Mesendoderm (in vitro differentiated cells): ENCODE data around the gene MVK. TPM values are rescaled to one million over a fixed set of nuclear protein-coding genes. Genes with fewer than 3 reads are reported as not detected.

Experiments
- DNase-seq: peaks from one replicate; pipeline ENCODE4 v3.0.0; 2013
- H2AK5ac ChIP-seq: 2 replicates; pipeline ENCODE4 v1.6.1; 2013; ENCODE audit warnings: low read length, inconsistent platforms
- H2BK120ac ChIP-seq: 2 replicates; pipeline ENCODE4 v1.6.1; 2013; ENCODE audit warnings: low read depth, mild to moderate bottlenecking, low read length, moderate library complexity, mixed read lengths
- H2BK15ac ChIP-seq: replicated peaks from 2 replicates; pipeline ENCODE4 v1.6.1; 2013; ENCODE audit warnings: low read depth, mild to moderate bottlenecking, moderate library complexity
- H2BK5ac ChIP-seq: 2 replicates; pipeline ENCODE4 v1.6.1; 2013; ENCODE audit warnings: low read length, inconsistent platforms
- H3K18ac ChIP-seq: 2 replicates; pipeline ENCODE4 v1.6.1; 2013; ENCODE audit warnings: mild to moderate bottlenecking, low read length, mixed read lengths
- H3K23ac ChIP-seq: one replicate; pipeline ENCODE4 v1.6.1; 2013; ENCODE audit warnings: low read length
- H3K27ac ChIP-seq: 2 replicates; pipeline ENCODE4 v1.5.1; 2013; ENCODE audit warnings: low read depth, mild to moderate bottlenecking, inconsistent platforms, low read length, moderate library complexity
- H3K27me3 ChIP-seq: 2 replicates; pipeline ENCODE4 v1.6.1; 2013; ENCODE audit warnings: low read length, control low read depth, mild to moderate bottlenecking, inconsistent platforms; ENCODE audit not compliant: insufficient read depth, poor library complexity
- H3K36me3 ChIP-seq: 2 replicates; pipeline ENCODE4 v1.6.1; 2013; ENCODE audit warnings: low read length, inconsistent platforms; ENCODE audit not compliant: control insufficient read depth, insufficient read depth
- H3K4ac ChIP-seq: one replicate; pipeline ENCODE4 v1.6.1; 2013; ENCODE audit warnings: low read depth, mild to moderate bottlenecking, low read length, moderate library complexity
- H3K4me1 ChIP-seq: 2 replicates; pipeline ENCODE4 v1.6.1; 2013; ENCODE audit warnings: low read depth, low read length, inconsistent platforms; ENCODE audit not compliant: control insufficient read depth
- H3K4me2 ChIP-seq: 2 replicates; pipeline ENCODE4 v1.6.1; 2013; ENCODE audit warnings: low read length
- H3K4me3 ChIP-seq: 2 replicates; pipeline ENCODE4 v1.5.1; 2013; ENCODE audit warnings: mild to moderate bottlenecking, low read length
- H3K56ac ChIP-seq: one replicate; pipeline ENCODE4 v1.6.1; 2013; ENCODE audit warnings: low read length
- H3K79me1 ChIP-seq: 2 replicates; pipeline ENCODE4 v1.6.1; 2013; ENCODE audit warnings: low read length, inconsistent platforms
- H3K79me2 ChIP-seq: 2 replicates; pipeline ENCODE4 v1.6.1; 2013; ENCODE audit warnings: mild to moderate bottlenecking, low read length; ENCODE audit not compliant: control insufficient read depth, insufficient read depth
- H3K9ac ChIP-seq: 2 replicates; pipeline ENCODE4 v1.6.1; 2013; ENCODE audit warnings: low read length, inconsistent platforms
- H4K5ac ChIP-seq: one replicate; pipeline ENCODE4 v1.6.1; 2013; ENCODE audit warnings: low read length
- H4K8ac ChIP-seq: one replicate; pipeline ENCODE4 v1.6.1; 2013; ENCODE audit warnings: low read depth, mild to moderate bottlenecking, control low read depth, low read length, moderate library complexity
- WGBS: extraction: QIAGEN DNeasy Blood & Tissue Kit; methylation state at CpG from one replicate; pipeline ENCODE4 v1.1.7; 2013; ENCODE audit warnings: low lambda C conversion rate, missing lambda C conversion rate; ENCODE audit not compliant: insufficient coverage; ENCODE audit errors: extremely low coverage; 5-methylcytosine and 5-hydroxymethylcytosine counted together
- polyA plus RNA-seq, 2 experiments: library from polyadenylated mRNA; stranded (reverse); fragments of 200-250 nt; gene quantifications; one replicate each; pipeline ENCODE4 v1.2.3, GENCODE V29; 2013

The MVK gene
- polyA plus RNA-seq (2013, experiment 1 of 2), result 19.8 TPM
- 19.5 TPM for polyA plus RNA-seq (2013, experiment 2 of 2)

DNA sequence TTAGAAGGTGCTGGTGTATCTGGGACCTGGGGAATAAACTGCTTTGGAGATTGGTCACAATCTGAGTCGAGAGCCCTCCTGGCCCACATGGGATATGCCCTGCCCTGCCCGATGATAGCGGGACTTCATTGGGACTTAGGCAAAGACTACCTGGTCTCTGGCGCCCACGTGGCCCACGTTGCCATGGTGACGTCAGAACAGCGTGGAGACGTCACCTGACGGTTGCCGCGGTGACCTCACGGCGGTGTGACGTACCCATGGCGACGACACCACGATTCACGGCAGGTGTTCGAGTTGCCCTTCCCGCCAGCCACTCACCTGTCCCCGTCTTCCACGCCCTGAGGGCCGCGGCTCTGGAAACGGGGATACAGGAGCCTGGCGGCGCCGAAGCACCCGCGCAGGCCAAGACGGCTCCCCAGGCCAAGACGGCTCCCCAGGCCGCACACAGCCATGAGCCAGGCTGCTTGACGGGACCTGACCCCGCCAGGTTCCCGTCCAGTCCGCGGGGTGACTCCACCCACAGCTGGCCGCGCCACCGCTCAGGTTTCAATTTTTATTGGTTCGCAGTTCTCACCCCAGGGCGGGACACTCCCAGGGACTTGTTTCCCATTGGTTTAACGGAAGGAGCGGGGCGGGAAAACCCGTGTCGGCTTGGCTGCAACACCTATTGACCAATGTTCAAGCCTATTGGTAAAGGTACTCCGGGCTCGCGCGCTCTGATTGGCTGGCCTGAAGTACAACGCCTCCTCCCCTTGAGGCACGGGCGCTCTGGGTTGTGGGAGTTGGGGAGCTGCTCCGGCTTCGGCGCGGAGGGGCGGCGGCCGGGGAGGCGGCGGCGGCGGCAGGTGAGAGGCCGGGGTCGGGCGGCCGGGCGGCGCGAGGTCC is at the start of gene MVK, which contains the start of gene MMAB:
Gene MVK, plus strand, starts transcription at position 766 of the 885 bp plus-strand sequence. CDS start 1,029 bp downstream, outside the sequence.
Gene MMAB, minus strand, starts transcription at position 476 of the 885 bp plus-strand sequence. Its CDS starts 24 bp downstream, at position 452.
- no CpG with 5 or more reads among the region's 74 CpGs for WGBS

DNA sequence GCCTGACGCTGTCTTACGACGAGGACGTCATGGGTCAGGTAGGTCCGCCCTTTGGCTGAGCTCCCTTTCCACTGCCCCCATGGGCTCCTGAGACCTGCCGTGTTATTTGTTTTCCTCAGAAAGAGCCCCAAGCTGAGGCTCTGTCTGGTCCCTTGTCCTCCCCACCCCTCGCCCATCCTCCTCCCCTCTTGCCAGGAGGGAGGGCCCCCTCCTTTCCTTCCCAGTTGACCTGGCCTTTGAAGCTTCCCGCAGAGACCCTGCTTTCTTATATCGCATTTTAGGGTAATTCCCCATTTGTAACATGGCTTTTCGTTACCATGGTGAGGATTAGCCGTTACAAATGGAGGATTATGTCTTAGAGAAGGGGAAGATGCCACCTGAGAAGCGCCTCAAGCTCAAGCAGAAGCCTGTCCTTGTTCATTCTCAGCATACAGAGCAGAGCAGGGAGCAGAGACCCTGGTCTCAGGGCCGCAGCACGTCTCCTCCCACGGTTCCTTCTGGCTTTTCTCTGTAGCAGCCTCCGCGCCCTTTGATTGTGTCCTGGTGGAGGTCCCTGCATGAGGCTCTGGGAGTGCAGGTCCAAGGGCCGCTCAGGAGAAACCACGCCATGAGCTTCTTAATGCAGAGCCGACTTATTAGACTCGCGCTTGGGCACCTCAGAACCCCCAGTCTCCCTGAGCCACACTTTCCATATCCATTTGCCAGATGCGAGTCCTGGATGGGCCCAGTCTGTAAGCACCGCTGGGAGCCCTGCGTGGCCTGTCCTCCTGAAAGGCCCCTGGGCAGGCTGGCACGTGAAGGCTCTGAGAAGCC is 48.9 kb upstream of the MVK start:
- Histone ChIP-seq H3K27ac (no peak overlapping the region), H3K4ac (no peak overlapping the region), H3K79me2 (no peaks in the 10 kb centered on the region), H3K4me3 (no peak overlapping the region), H3K23ac (no peak overlapping the region), H3K36me3 (peaks cover 2% of the 10 kb centered on the region), H3K9ac (no peak overlapping the region), H3K56ac (no peak overlapping the region), H3K4me2 (no peak overlapping the region), H4K8ac (no peak overlapping the region), H3K79me1 (no peaks in the 10 kb centered on the region), H2BK5ac (no peak overlapping the region), H2AK5ac (no peak overlapping the region), H3K27me3 (no peaks in the 10 kb centered on the region), H3K18ac (no peak overlapping the region), H4K5ac (no peak overlapping the region), H3K4me1 (peaks cover 1% of the 10 kb centered on the region), H2BK120ac (no peak overlapping the region), H2BK15ac (no peak overlapping the region)
- no CpG with 5 or more reads among the region's 26 CpGs for WGBS
- no peak for DNase-seq

More for the DNA sequence above, at the start of gene MVK, which contains the start of gene MMAB:
- Histone ChIP-seq H3K56ac (peak within 1 kb of the TSS; percentile 97), H3K4me3 (peak within 1 kb of the TSS; percentile 65), H4K5ac (no peak within 1 kb of the TSS), H3K79me1 (peaks cover 13% of the 10 kb centered on the region), H2BK120ac (no peak within 1 kb of the TSS), H3K4me1 (peaks cover 8% of the 10 kb centered on the region), H3K79me2 (peaks cover 2% of the 10 kb centered on the region), H3K18ac (peak within 1 kb of the TSS; percentile 34), H3K27me3 (no peaks in the 10 kb centered on the region), H2BK15ac (no peak within 1 kb of the TSS), H4K8ac (no peak within 1 kb of the TSS), H3K36me3 (peaks cover 2% of the 10 kb centered on the region), H3K23ac (peak within 1 kb of the TSS; percentile 66), H3K27ac (peak within 1 kb of the TSS; percentile 55), H2BK5ac (peak within 1 kb of the TSS; percentile 96), H3K4ac (no peak within 1 kb of the TSS), H2AK5ac (no peak within 1 kb of the TSS), H3K4me2 (peak within 1 kb of the TSS; percentile 76), H3K9ac (peak within 1 kb of the TSS; percentile 81)
- peak; percentile 100 for DNase-seq

DNA sequence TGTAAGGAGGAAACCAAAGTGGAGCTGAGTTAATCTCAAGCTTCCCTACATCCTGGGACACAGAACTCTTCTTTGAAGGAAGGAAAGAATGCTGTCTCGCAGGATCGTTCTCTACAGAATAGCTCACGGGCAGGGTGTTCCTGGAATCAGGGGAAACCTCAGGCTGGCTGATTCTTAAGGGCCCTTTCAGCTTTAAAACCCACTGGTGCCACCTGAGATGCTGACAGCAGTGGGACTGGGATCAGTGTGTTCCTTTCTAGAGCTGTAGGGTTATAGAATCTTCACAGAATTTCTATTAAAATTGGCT is 48.4 kb upstream of the MVK start:
- Histone ChIP-seq H4K8ac (no peak overlapping the region), H3K4me2 (no peak overlapping the region), H3K4me1 (peaks cover 4% of the 10 kb centered on the region), H3K4ac (no peak overlapping the region), H3K18ac (no peak overlapping the region), H3K79me1 (no peaks in the 10 kb centered on the region), H2BK120ac (no peak overlapping the region), H3K27me3 (no peaks in the 10 kb centered on the region), H3K23ac (no peak overlapping the region), H3K4me3 (no peak overlapping the region), H2BK5ac (no peak overlapping the region), H3K79me2 (no peaks in the 10 kb centered on the region), H3K36me3 (peaks cover 2% of the 10 kb centered on the region), H2AK5ac (no peak overlapping the region), H3K9ac (no peak overlapping the region), H4K5ac (no peak overlapping the region), H2BK15ac (no peak overlapping the region), H3K27ac (no peak overlapping the region), H3K56ac (no peak overlapping the region)
- WGBS, result no CpG with 5 or more reads among the region's 3 CpGs
- DNase-seq, result no peak

DNA sequence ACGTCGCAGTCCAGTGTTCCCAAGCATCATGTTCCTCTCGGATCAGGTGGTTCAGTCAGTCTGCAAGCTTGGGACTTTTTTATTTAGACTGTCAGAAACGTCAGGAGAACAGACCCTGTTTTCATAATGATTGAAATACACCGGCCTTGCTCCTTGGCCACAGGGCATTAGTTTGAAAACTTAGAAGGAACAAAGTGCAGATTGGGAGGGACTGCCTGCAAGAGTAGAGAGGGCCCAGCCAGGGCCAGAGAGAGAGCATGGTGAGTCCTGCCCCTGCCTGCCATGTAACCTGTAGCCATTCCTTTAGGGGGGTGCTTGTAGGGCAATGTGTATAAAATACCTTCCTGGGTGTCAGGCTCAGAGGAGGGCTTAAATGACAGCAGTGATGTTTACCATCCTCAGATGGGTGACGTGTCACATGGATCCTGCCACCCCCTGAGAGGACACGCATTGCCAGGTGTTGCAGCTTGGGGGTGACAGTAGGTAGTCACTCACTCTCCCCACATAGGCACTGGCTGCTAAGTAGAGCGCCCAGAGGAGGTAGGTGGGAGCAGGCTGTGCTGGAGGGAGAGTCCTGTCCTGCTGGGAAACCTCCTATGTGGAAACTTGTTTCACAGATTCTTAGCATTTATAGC is 46.0 kb upstream of the MVK start:
- Histone ChIP-seq H3K9ac (no peak overlapping the region), H3K56ac (no peak overlapping the region), H4K5ac (no peak overlapping the region), H3K4me3 (no peak overlapping the region), H3K4me2 (no peak overlapping the region), H2AK5ac (no peak overlapping the region), H3K23ac (no peak overlapping the region), H3K27me3 (no peaks in the 10 kb centered on the region), H2BK120ac (no peak overlapping the region), H2BK5ac (no peak overlapping the region), H3K4me1 (peaks cover 4% of the 10 kb centered on the region), H3K79me1 (no peaks in the 10 kb centered on the region), H3K79me2 (no peaks in the 10 kb centered on the region), H4K8ac (no peak overlapping the region), H3K27ac (no peak overlapping the region), H2BK15ac (no peak overlapping the region), H3K4ac (no peak overlapping the region), H3K36me3 (no peaks in the 10 kb centered on the region), H3K18ac (no peak overlapping the region)
- no CpG with 5 or more reads among the region's 8 CpGs for WGBS
- no peak for DNase-seq

DNA sequence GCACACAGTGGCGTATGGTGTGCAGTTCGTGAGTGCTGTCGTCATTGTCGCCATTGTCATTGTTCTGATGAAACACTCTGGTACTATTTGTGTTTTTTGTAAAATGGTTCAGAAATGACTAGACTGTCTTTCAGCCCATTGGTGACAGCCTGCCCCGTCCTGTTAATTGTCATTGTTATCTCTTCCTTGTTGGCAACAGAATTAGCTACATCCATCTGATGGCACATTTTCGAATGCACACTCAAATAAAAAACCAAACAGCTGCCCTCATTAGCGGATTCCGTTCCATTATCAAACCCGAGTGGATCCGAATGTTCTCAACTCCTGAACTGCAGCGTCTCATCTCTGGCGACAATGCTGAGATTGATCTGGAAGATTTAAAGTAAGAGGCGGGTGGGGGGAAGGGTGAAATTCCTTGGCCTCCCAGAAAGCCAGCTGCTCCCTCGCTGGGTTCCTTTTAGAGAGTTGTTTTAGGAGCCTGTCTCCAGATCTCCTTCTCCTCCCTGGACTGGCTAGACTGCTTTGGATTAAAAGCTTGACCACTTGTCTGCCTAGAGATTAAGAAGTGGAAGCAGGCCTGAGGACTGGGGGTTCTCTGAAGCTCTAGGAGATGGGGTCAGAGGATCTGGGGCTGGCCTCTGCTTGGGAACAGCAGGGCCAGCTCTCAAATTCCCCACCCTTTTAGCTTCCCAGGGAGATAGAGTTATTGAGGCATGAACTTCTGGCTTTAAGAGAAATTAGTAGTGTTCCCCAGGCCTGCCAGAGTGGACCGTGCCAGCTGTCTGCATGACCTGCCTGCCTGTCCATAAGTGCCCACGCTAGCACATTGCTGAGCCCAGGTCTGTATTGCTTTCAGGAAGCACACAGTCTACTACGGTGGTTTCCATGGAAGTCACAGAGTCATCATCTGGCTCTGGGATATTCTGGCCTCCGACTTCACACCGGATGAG is 43.6 kb upstream of the MVK start:
- H4K8ac ChIP-seq, result no peak overlapping the region
- no peak overlapping the region for H4K5ac ChIP-seq
- H3K79me2 ChIP-seq, result no peaks in the 10 kb centered on the region
- H3K36me3 ChIP-seq, result no peaks in the 10 kb centered on the region
- H2BK120ac ChIP-seq, result no peak overlapping the region
- no peak overlapping the region for H2BK5ac ChIP-seq
- no CpG with 5 or more reads among the region's 19 CpGs for WGBS
- peak overlapping the region; percentile 23 for H3K9ac ChIP-seq
- no peak overlapping the region for H3K56ac ChIP-seq
- H3K4me3 ChIP-seq, result no peak overlapping the region
- no peak overlapping the region for H3K4me2 ChIP-seq
- H3K27ac ChIP-seq, result no peak overlapping the region
- H3K23ac ChIP-seq, result no peak overlapping the region
- peak; percentile 55 for DNase-seq
- H3K79me1 ChIP-seq, result no peaks in the 10 kb centered on the region
- H2BK15ac ChIP-seq, result no peak overlapping the region
- no peak overlapping the region for H3K4ac ChIP-seq
- H3K4me1 ChIP-seq, result peaks cover 4% of the 10 kb centered on the region
- no peaks in the 10 kb centered on the region for H3K27me3 ChIP-seq
- no peak overlapping the region for H3K18ac ChIP-seq
- no peak overlapping the region for H2AK5ac ChIP-seq
